PC-3 (cell line): ENCODE results near the gene BMP8B. TPM values are rescaled to one million over a fixed set of nuclear protein-coding genes. Genes with fewer than 3 reads are reported as not detected.
"Not testable (repeated sequence)": the region's sequence is repeated elsewhere in the genome, so short reads cannot be mapped to it uniquely, and the experiment has no call there.

ENCODE experiments used
- ATAC-seq: fragments of 200-7000 bp; cut with Tn5 transposase; 2 replicates; pipeline ENCODE4 v1.9.1; 2020; ENCODE audit warnings: mild to moderate bottlenecking, moderate library complexity
- BruUV-seq: library from RNA; stranded (reverse); fragments of 400-500 nt; replicated peaks from 2 replicates; lab custom pipeline; 2021; lab: Mats Ljungman, UMichigan
- CTCF ChIA-PET: fragments of 300-600 bp; sonication (Branson Sonifier 250); formaldehyde crosslinking; loops from one replicate; lab custom pipeline; 2022; ENCODE audit warnings: antibody characterized with exemption; lab: Charles Lee
- POLR2A ChIA-PET: fragments of 300-600 bp; sonication (Branson Sonifier 250); formaldehyde crosslinking; loops from one replicate; lab custom pipeline; 2022; ENCODE audit warnings: antibody characterized with exemption; ENCODE audit not compliant: unreplicated experiment; lab: Charles Lee
- DNase-seq: peaks from one replicate; pipeline ENCODE4 v3.0.0-alpha.2; 2015
- H2AFZ ChIP-seq: fragments of 300-600 bp; sonication (generic); 2 replicates; pipeline ENCODE4 v1.6.0; 2016; ENCODE audit warnings: antibody characterized with exemption, low read length
- H3F3A ChIP-seq: fragments of 300-600 bp; sonication (generic); one replicate; pipeline ENCODE4 v1.6.0; 2017; ENCODE audit warnings: antibody characterized with exemption, low read length, control low read depth, mild to moderate bottlenecking; ENCODE audit not compliant: unreplicated experiment
- H3K27ac ChIP-seq: fragments of 300-600 bp; sonication (generic); 2 replicates; pipeline ENCODE4 v1.5.1; 2016; ENCODE audit warnings: mild to moderate bottlenecking, low read length
- H3K27me3 ChIP-seq: fragments of 300-600 bp; sonication (generic); 2 replicates; pipeline ENCODE4 v1.6.1; 2016; ENCODE audit warnings: low read length, mixed read lengths
- H3K36me3 ChIP-seq: fragments of 300-600 bp; sonication (generic); 2 replicates; pipeline ENCODE4 v1.6.1; 2016; ENCODE audit warnings: low read depth, mixed run types, low read length, mixed read lengths
- H3K4me1 ChIP-seq: fragments of 300-600 bp; sonication (generic); 2 replicates; pipeline ENCODE4 v1.5.1; 2016; ENCODE audit warnings: low read length; ENCODE audit not compliant: insufficient read depth
- H3K4me2 ChIP-seq: fragments of 300-600 bp; sonication (generic); 2 replicates; pipeline ENCODE4 v1.6.0; 2016; ENCODE audit warnings: low read length
- H3K4me3 ChIP-seq: fragments of 300-600 bp; sonication (generic); 2 replicates; pipeline ENCODE4 v1.5.1; 2016; ENCODE audit warnings: mild to moderate bottlenecking, low read length, mixed read lengths
- H3K79me2 ChIP-seq: fragments of 300-600 bp; sonication (generic); 2 replicates; pipeline ENCODE4 v1.6.1; 2017; ENCODE audit warnings: low read length, mixed read lengths
- H3K9ac ChIP-seq: fragments of 300-600 bp; sonication (generic); 2 replicates; pipeline ENCODE4 v1.6.0; 2016; ENCODE audit warnings: mild to moderate bottlenecking, low read length
- H3K9me2 ChIP-seq: fragments of 300-600 bp; sonication (generic); replicated peaks from 2 replicates; pipeline ENCODE4 v1.6.1; 2016; ENCODE audit warnings: mixed run types, low read length, mixed read lengths
- H3K9me3 ChIP-seq: fragments of 300-600 bp; sonication (generic); 2 replicates; pipeline ENCODE4 v1.6.1; 2016; ENCODE audit warnings: low read length, mixed read lengths
- H4K20me1 ChIP-seq: fragments of 300-600 bp; sonication (generic); 2 replicates; pipeline ENCODE4 v1.6.1; 2016; ENCODE audit warnings: low read length, mixed read lengths
- EZH2 ChIP-seq: fragments of 300-600 bp; sonication (generic); IDR thresholded peaks from one replicate; pipeline ENCODE4 v1.6.1; 2017; ENCODE audit warnings: antibody characterized with exemption, mild to moderate bottlenecking, low read length; ENCODE audit not compliant: unreplicated experiment
- EZH2phosphoT487 ChIP-seq: fragments of 300-600 bp; sonication (generic); IDR thresholded peaks from 2 replicates; pipeline ENCODE4 v1.6.1; 2018; ENCODE audit warnings: mild to moderate bottlenecking, antibody characterized with exemption, low read length, borderline replicate concordance
- intact Hi-C: fragments of 100-400 bp; cut with micrococcal nuclease; formaldehyde crosslinking; loops from 2 replicates; pipeline ENCODE4 v1.9.0; 2023
- total RNA-seq: library from RNA; depleted of rRNA; stranded (reverse); fragments of >200 nt; gene quantifications from 2 replicates; pipeline ENCODE4 v1.2.3, GENCODE V29; 2014
- TF ChIP-seq, protein P1 (sequence below): fragments of 300-600 bp; sonication (generic); conservative IDR thresholded peaks from 2 replicates; pipeline ENCODE4 v1.5.1; 2017; ENCODE audit warnings: antibody characterized with exemption, low read depth, mild to moderate bottlenecking, low read length

The BMP8B gene
- total RNA-seq, 1 experiment from 2014 or later, result 3.3 TPM

DNA sequence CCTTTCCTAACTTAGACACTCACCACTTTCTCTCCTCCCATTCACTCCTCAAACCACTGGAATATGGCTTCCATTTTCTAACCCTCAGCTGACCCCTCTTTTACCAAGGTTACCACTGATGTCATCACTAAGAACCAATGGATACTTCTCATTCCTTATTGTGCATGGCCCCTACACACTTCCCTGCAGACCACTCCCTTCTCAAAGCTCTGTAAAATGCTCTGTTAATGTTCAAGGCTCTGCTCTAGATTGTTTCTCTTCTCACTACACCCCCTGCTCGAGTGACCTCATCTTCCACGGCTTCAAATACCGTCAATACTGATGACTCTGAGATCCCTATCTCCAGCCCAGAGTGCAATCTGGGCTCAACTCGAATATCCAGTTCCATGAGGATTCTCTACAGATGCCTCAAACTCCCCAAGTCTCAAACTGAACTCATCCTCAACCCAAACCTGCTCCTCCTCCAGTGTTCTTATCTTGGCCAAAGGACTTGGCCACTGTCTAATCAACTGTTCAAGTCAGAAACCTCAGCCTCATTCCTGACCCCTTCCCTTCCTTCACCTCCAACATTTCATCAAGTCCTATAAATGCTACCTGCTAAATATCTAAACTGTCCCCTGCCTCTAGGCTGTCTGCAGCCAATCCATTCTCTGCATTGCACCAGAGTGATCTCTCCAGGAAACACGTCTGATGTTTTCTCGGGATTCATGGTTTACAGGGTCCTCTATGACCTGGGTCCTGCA lies 41.3 kb upstream of the BMP8B start:
- Histone ChIP-seq H3K36me3 (no peaks in the 10 kb centered on the region), H3K4me1 (peaks cover 29% of the 10 kb centered on the region), H3K9me3 (no peaks in the 10 kb centered on the region), H3K9me2 (no peaks in the 10 kb centered on the region), H3F3A (no peaks in the 10 kb centered on the region), H4K20me1 (no peaks in the 10 kb centered on the region), H3K79me2 (no peaks in the 10 kb centered on the region), H3K27ac (peak overlapping the region; percentile 22; the same call in 1 of the 2 replicates), H3K4me3 (no peak overlapping the region), H2AFZ (0 out of 2 replicates have a peak overlapping the region, but pooled peaks have one; percentile 18), H3K9ac (no peak overlapping the region; the same call in 1 of the 2 replicates), H3K27me3 (no peaks in the 10 kb centered on the region), H3K4me2 (0 out of 2 replicates have a peak overlapping the region, but pooled peaks have one; percentile 40)
- ChIA-PET CTCF (no interaction called here), POLR2A (no interaction called here)
- DNase-seq (peak; percentile 71), ATAC-seq (peak; percentile 14)
- no TSS peak for BruUV-seq
- TF ChIP-seq EZH2 (no peak), EZH2phosphoT487 (no peak)
- TF ChIP-seq, protein P1, sequence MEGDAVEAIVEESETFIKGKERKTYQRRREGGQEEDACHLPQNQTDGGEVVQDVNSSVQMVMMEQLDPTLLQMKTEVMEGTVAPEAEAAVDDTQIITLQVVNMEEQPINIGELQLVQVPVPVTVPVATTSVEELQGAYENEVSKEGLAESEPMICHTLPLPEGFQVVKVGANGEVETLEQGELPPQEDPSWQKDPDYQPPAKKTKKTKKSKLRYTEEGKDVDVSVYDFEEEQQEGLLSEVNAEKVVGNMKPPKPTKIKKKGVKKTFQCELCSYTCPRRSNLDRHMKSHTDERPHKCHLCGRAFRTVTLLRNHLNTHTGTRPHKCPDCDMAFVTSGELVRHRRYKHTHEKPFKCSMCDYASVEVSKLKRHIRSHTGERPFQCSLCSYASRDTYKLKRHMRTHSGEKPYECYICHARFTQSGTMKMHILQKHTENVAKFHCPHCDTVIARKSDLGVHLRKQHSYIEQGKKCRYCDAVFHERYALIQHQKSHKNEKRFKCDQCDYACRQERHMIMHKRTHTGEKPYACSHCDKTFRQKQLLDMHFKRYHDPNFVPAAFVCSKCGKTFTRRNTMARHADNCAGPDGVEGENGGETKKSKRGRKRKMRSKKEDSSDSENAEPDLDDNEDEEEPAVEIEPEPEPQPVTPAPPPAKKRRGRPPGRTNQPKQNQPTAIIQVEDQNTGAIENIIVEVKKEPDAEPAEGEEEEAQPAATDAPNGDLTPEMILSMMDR, result no peak
- intact Hi-C loops, result no loop called here

DNA sequence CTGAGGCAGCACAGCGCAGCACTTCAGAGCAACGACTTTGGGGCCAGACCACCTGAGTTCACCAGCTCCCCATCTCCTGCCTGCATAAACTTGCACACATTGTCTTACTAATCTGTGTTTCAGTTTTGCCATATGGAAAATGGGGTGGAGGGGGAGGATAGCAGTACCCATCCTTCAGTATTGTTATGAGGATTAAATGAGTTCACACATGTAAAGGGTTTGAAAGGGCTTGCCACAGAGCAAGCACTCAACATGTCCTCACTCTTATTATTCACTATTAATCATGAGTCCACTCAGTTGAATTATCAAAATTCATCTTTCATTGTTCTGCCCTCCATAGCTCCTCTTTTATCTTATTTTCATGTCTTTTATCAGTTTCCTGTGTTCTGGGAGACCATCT lies 40.1 kb upstream of the BMP8B start:
- no TSS peak for BruUV-seq
- intact Hi-C loops, result no loop called here
- Histone ChIP-seq H3K9me3 (no peaks in the 10 kb centered on the region), H4K20me1 (no peaks in the 10 kb centered on the region), H3F3A (no peaks in the 10 kb centered on the region), H3K4me2 (no peak overlapping the region), H3K4me1 (peaks cover 31% of the 10 kb centered on the region), H3K9ac (no peak overlapping the region), H3K36me3 (no peaks in the 10 kb centered on the region), H3K79me2 (no peaks in the 10 kb centered on the region), H3K9me2 (no peaks in the 10 kb centered on the region), H3K27ac (no peak overlapping the region), H3K4me3 (no peak overlapping the region), H2AFZ (no peak overlapping the region), H3K27me3 (no peaks in the 10 kb centered on the region)
- ChIA-PET CTCF (no interaction called here), POLR2A (interaction anchor here (0.6 kb wide), 1 partner anchor 65 kb away, joined by 5 read pairs; no protein-coding TSS in a partner anchor)
- DNase-seq, result no peak
- no peak for TF ChIP-seq EZH2
- TF ChIP-seq, protein P1, result no peak
- TF ChIP-seq EZH2phosphoT487, result no peak
- ATAC-seq, result no peak

DNA sequence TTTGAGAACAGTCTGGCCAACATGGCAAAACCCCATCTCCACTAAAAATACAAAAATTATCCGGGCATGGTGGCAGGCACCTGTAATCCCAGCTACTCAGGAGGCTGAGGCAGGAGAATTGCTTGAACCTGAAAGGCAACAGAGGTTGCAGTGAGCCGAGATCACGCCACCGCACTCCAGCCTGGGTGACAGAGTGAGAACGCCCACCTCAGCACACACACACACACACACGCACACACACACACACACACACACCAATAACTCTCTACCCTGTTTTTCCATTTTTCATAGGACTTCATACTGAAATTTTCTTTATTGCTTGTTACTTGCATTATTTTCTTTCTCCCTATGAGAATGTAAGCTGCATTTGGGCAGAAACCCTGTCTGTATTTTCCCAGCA lies 39.6 kb upstream of the BMP8B start:
- not testable (repeated sequence) for H4K20me1 ChIP-seq

More for the DNA sequence above, 39.6 kb upstream of the BMP8B start:
- H3K9me2 ChIP-seq, H2AFZ ChIP-seq, H3K36me3 ChIP-seq, intact Hi-C loops, DNase-seq, H3K27me3 ChIP-seq, H3F3A ChIP-seq, H3K27ac ChIP-seq, CTCF ChIA-PET, H3K9me3 ChIP-seq, H3K9ac ChIP-seq, H3K4me3 ChIP-seq, H3K4me2 ChIP-seq, ATAC-seq, H3K79me2 ChIP-seq, BruUV-seq: not testable (repeated sequence)
- POLR2A ChIA-PET, result interaction anchor here (0.6 kb wide), 1 partner anchor 65 kb away, joined by 5 read pairs; no protein-coding TSS in a partner anchor
- peaks cover 31% of the 10 kb centered on the region for H3K4me1 ChIP-seq
